NCI-H1105 treated with DMSO at 0.1 percent for 48 hours (cell line): ENCODE results near the gene PACS1.
"Not testable (repeated sequence)": the region's sequence is repeated elsewhere in the genome, so short reads cannot be mapped to it uniquely, and the experiment has no call there.

Experiments
- DNase-seq: peaks from one replicate; lab custom pipeline; 2025; lab: John Stamatoyannopoulos, UW

The PACS1 gene

DNA sequence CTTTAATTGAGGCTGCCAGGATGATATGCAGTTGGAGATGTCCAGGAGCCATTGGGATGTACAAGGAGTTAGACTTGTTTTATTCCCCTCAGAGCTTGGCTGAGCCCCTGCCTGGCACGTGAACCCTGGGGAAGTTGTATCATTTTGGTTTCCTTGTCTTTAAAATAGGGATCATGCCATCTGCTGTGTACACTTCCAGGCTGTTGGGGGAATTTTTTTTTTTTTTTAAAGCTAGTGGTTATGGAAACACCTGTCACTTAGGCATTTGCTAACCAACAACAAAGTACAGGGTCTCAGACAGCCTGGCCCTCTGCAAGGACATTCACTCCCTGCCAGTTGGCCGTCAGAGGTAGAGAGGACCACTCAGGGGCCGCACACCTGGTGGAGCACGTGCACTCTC lies 189.9 kb downstream of the PACS1 start:
- DNase-seq, result no peak

DNA sequence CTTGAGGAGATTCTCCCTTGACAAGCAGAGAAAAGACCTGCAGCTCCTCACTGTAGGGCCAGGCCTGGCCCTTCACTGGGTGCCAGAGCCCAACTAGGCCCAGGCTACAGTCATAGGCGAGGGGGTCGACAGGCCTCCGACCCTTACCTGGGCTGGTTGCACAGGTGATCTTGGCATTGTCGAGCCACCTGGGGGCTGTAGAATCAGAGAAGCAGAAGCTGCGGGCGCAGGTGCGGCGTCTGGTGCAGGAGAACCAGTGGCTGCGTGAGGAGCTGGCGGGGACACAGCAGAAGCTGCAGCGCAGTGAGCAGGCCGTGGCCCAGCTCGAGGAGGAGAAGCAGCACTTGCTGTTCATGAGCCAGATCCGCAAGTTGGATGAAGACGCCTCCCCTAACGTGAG lies 191.5 kb downstream of the PACS1 start:
- no peak for DNase-seq

DNA sequence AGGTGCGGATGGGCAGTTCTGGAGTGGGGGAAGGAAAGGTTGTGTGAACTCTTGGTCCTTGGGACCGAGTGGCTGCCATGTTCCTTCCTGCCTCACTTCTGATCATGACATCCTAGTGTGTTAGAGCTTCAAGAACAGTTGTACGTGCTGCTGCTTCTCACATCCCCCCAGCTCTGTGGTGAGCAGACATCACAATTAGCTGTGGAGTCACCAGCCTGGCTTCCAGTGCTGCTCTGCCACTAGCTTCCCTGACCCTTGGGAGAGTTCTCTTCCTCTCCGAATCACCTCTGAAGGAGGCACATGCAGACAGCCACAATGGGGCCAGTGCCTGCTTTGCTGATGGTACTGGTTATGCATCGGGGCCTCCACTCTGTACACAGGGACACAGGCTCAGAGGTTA lies 192.1 kb downstream of the PACS1 start:
- DNase-seq, result no peak

DNA sequence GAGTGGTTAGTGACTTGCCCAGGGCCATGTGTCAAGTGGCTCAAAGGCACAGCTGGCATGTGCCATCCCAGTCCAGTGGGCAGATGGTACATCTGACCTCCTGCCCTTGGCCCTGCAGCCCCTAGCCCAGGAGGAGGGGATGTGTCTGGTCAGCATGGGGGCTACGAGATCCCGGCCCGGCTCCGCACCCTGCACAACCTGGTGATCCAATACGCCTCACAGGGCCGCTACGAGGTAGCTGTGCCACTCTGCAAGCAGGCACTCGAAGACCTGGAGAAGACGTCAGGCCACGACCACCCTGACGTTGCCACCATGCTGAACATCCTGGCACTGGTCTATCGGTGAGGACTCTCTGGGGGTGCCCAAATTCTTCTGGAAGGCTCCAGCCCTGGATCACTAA lies 192.6 kb downstream of the PACS1 start:
- DNase-seq, result no peak

DNA sequence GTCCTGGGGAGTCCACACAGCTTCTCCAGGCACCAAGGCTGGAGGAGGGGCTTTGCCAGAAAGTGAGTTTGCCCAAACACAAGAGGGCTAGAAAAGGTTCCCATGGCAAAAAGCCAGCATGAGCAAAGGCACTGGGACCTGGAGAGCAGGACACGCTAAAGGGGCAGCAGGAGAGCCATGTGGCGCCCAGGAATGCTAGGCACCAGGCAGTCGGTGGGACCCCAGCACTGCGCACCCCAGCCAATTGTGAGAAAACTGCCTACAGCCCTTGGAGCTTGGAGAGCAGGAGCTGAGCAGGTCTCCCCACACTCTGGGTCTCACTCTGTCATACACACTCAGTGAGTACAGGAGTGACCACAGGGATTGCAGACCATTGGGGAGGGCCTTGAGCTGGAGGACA lies 193.2 kb downstream of the PACS1 start:
- no peak for DNase-seq

DNA sequence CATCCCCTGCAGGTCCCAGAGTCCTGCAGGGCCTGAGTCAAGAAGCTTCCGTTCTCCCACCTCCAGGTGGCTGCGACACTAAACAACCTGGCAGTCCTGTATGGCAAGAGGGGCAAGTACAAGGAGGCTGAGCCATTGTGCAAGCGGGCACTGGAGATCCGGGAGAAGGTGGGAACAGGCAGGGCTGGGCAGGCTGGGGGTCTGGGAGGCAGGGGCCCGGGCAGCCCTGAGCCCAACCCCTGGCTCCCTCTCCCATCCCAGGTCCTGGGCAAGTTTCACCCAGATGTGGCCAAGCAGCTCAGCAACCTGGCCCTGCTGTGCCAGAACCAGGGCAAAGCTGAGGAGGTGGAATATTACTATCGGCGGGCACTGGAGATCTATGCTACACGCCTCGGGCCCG lies 193.7 kb downstream of the PACS1 start:
- DNase-seq, result no peak

DNA sequence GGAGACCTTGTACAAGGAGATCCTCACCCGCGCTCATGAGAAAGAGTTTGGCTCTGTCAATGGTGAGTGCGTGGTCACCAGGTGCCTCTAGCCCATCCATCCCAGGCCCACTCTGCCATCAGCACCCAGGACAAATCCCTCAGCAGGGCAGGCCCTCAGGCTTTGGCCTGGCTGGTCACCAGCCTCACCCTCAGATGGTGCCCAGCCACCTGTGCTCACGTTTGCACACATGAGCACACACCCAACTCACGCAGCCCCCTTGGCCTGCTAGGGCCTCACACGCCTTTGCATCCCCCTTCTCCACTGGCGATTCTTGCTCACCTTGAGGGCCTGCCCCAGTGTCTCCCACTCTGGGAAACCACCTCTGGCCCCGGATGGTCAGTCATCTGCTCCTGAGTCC lies 194.3 kb downstream of the PACS1 start:
- no peak for DNase-seq

DNA sequence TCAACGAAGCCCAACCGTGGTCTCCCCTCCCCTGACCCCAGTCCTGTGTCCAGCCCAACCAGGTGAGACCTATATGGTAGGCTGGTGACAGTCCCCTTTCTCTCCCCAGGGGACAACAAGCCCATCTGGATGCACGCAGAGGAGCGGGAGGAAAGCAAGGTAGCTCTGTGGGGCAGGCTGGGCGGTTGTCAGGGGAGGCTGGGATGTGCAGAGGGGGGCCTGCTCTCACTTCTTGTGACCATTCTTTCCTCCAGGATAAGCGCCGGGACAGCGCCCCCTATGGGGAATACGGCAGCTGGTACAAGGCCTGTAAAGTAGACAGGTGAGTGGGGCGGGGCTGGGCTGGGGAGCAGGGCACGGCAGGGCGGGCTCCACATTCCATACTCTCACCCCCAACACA lies 194.8 kb downstream of the PACS1 start:
- DNase-seq, result no peak

DNA sequence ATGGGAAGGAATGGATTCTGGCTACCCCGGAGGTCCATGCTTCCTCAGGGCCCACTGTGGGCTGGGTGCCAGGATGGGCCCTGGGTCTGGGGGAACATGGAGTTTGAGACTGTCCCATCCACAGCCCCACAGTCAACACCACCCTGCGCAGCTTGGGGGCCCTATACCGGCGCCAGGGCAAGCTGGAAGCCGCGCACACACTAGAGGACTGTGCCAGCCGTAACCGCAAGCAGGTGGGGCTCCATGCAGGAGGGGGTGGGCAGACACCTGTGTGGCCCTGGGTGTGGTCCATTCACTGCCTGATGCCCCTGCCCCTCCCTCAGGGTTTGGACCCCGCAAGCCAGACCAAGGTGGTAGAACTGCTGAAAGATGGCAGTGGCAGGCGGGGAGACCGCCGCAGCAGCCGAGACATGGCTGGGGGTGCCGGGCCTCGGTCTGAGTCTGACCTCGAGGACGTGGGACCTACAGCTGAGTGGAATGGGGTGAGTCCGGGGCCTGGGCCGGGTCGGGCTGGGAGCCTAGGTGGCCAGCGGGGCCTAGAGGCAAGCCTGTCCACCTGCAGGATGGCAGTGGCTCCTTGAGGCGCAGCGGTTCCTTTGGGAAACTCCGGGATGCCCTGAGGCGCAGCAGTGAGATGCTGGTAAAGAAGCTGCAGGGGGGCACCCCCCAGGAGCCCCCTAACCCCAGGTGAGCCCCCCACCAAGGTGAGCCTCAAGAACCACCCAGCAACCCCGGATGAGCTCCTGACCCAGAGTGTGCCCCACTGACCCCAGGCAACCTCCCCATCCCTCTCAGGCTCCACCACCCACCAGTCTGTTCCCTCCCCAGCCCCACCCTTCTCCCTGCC lies 195.7 kb downstream of the PACS1 start:
- DNase-seq, result no peak

DNA sequence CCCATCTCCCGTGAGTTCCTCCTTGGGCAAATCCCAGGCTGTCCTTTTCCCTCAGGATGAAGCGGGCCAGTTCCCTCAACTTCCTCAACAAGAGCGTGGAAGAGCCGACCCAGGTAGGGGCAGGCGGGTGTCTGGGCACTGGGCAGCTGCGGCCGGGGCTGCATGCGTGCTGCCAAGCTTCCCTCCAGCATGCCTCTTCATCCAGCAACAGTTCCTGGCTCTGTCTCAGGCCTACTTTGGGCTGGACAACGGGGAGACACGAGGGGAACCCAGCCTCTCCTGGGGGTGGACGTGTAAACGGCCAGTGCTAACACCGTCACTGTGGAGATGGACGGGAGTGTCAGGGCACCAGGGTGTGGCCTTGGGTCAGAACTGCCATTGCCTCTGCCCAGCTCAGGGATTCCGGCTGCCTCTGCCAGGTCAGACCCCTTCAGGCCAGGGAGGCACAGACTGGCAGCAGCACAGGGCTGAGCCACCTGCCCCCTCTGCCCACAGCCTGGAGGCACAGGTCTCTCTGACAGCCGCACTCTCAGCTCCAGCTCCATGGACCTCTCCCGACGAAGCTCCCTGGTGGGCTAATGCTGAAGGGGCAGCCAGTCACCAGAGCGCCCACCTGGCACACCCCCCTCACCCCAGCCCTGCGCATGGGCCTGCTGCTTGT lies 196.4 kb downstream of the PACS1 start:
- DNase-seq, result no peak

DNA sequence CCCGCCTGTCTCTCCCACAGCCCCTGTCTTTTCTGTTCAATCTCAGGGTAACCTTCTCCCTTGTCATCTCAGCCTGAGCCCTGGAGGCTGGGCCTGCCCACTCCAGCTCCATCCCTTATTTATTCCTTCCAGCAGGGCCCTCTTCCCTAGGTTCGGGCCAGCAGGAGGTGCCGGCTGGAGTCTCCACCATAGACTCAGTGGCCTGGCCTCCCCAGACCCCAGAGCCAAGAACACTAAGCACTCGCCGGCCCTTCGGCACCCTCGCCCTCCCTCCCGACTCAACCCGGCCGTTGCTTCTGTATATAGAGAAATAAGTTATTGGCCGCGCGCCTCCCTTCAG lies 196.9 kb downstream of the PACS1 start:
- DNase-seq, result no peak

DNA sequence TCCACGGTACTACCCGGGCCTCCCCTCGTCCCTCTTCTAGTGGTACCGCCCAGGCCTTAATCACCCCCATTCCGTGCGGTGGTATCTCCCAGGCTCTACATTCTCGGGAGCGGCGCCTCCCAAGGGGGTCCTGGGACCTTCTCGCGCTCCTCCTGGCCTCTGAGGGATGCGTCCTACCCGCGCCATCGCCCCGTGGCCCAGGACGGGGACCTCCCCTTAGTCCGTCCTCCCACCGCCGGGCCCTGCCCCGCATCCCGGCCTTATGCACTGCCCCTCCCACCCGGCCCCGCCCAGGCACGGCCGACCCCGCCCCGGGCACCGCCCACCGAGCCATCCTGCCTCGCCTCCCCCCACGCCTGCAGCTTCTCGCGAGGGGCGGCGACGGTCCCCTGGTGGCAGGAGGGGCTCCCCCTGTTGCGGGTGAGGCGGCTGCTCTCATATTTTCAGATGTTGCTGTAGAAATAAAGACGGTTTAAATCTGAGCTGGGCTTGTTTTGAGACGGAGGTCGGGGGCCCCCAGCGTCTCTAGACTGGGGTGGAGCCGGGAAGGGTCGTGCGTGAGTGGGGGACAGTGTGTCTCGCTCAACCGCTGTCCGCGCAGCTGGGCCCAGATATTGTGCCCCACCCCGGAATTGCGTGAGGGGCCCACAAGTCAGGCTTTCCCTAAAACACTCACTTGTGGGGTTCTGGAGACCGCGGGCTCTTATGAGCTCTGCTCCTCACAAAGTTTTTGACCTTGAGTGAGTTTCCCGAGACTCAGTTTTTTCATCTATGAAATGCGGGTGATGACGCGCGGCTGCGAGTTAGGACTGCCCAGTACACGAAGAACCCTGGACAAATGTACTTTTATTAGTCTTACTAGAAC lies 197.5 kb downstream of the PACS1 start:
- DNase-seq, result peak; percentile 82

DNA sequence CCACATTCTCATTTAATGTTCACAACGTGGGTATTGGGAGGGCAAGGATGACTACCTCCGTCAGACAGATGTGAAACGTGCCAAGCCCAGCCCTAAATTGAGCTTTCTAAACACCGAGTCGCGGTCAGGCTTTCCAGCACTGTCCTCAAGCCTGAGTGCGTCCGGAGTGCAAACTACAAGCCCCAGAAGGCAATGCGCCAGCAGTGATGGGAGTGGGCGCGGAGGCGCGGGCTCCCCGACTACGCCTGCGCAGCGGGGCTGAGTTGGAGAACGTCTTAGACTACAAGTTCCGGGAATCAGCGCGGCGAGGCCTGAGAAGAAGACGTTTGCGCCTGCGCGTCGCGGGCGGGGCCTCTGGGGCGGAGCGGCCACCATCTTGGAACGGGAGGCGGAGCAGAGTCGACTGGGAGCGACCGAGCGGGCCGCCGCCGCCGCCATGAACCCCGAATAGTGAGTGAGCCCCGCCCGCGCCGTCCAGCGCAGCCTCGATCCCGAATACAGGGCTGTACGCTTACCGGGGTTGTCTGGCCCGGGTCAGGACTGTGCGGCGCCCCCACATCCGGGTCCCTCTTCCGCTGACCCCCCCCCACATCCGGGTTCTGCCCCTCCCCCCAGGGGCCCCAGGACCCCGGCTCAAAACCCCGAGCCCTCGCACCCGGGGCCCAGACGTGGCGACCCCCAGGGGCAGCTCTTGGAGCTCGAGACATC lies 198.3 kb downstream of the PACS1 start, which contains the start of gene RAB1B:
RAB1B (plus strand) TSS at position 396 of the 708 bp plus-strand sequence; CDS start at position 437, 41 bp downstream.
- DNase-seq, result peak; percentile 99

DNA sequence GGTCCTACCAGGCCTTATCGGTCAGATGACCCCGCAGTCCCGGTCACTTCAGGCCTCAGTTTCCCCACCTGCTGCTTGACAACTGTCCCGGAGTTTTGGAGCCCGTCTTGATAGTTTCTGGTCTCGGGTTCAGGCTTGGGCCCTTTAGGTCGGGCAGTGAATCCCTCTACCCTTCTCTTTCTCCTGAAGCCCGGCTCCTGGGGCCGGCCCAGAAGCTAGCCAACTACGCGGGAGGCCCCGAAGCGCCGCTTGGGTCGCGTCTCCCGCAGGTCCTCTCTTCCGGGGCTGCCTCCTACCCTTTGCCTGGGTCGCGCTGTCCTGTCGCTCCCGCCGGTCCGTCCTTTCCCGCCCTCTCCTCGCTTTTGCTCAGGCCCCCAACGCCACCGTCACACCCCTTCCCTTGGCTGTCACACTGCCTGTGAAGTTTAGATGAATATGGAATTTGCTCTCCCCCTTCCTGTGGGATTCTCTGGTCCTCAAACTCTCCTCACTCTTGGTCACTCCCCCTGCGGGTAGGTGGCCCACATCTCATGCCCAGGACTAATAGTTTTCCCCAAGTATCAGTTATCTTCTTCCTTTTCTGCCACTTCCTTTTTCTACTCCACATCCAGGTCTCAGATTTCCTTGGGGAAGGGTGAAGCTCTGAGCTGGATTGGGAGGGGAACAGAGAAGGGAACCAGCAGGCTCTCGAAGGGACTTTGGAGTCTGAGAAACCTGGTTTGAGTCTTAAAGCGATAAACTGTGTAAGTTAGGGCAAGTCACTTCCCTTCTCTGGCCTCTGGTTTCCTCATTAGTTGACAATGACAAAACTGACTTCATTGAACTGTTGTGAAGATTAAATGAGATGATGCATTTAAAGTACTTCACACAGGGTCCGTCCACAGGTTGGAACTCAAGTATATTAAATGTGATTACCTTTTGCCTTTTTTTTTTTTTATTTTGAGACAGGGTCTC lies 199.2 kb downstream of the PACS1 start:
- no peak for DNase-seq

DNA sequence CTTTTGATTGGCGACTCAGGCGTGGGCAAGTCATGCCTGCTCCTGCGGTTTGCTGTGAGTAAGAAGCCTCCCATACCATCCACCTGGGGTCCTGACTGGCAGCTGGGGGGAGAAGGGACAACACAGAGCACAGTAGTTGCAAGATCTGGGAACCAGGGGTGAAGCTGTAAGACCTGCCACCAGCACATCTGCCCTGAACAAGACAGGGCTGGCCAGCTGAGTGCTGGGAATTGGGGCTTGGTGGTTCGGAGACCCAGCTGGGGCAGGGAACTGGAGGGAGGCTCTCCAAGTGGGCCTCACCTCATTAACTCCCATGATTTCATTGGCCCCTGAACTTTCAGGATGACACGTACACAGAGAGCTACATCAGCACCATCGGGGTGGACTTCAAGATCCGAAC lies 201.7 kb downstream of the PACS1 start:
- DNase-seq, result no peak

DNA sequence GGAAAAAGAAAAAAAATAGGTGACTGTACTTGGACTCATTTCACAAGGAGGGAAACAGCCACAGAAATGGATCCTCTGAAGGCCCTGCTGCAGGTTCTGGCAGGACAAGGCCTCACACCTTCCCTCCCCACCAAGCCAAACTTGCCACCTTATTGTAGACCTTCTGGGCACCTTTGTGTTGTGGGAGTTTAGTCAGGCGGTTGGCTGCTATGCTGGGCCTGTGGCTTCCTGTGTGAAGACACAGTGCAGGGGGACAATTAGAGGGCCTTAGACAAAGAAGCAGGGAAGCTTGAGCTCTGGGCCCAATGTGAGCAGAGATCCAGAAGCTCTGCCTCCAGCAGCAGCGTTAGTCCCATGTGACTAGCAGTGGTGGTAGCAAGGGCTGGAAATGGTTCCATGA lies 202.5 kb downstream of the PACS1 start:
- DNase-seq, result no peak

DNA sequence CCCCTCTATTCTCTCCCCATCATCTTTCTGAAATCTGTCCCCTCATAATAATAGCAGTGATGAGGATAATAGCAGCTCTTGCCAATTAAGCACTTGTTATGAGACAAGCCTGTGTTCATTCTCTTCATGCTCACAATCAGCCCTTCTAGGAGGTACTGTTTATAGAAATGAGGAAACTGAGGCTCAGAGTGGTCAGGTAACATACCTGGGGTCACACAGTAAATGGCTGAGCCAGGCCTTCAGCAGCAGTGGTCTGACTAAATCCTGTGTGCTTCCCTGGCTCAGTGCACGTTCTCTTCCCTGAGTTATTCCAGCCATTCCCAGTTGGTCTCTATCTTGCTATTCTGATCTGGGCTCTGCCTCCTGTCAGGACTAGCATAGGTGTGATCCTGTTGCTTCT lies 204.1 kb downstream of the PACS1 start:
- no peak for DNase-seq

DNA sequence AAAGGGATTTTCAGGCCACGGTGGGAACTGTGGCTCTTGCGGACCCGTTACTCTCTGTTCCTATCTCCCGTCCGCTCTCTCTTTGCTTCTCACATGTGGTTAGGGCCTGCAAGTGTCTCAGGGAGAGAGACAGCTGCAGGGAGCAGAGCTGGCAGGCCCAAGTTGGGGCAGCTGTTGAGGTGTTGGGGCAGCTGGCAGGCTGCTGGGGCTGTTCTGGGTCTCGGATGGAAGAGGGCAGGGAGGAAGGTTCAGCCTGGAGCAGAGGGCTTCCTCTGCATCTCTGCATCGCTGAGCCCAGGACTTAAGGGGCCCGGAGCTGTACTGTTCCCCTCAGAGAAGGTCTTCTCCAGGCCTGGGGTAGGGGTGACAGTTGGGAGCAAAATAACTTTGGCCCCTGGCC lies 205.3 kb downstream of the PACS1 start:
- DNase-seq, result no peak

DNA sequence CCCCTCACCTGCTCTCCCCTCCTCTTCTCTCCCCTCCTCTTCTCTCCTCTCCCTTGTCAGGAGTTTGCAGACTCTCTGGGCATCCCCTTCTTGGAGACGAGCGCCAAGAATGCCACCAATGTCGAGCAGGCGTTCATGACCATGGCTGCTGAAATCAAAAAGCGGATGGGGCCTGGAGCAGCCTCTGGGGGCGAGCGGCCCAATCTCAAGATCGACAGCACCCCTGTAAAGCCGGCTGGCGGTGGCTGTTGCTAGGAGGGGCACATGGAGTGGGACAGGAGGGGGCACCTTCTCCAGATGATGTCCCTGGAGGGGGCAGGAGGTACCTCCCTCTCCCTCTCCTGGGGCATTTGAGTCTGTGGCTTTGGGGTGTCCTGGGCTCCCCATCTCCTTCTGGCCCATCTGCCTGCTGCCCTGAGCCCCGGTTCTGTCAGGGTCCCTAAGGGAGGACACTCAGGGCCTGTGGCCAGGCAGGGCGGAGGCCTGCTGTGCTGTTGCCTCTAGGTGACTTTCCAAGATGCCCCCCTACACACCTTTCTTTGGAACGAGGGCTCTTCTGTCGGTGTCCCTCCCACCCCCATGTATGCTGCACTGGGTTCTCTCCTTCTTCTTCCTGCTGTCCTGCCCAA lies 206.0 kb downstream of the PACS1 start:
- DNase-seq, result no peak

DNA sequence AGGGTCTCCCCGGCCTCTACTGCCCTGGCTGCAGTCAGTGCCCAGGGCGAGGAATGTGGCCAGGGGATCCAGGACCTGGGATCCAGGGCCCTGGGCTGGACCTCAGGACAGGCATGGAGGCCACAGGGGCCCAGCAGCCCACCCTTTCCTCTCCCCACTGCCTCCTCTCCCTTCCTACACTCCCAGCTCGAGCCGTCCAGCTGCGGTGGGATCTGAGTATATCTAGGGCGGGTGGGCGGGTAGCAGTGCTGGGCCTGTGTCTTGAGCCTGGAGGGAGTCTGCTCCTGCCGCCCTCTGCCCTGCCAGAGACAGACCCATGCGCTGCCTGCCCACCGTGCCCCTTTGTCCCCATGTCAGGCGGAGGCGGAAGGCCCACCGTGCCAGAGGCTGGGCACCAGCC lies 206.5 kb downstream of the PACS1 start:
- not testable (repeated sequence) for DNase-seq
